Tibial nerve (tissue), 4 donors: ENCODE measurements around the gene HEG1. TPM values are rescaled to one million over a fixed set of nuclear protein-coding genes. Genes with fewer than 3 reads are reported as not detected.

Source experiments
- DNase-seq, 2 donors: peaks; one replicate each; pipeline ENCODE4 v3.0.0-alpha.2; 2019; ENCODE audit warnings: low spot score in 2 of 2
- H3K27ac ChIP-seq, 4 donors: fragments of 200-600 bp; sonication (generic) in 3 of 4; one replicate each; pipeline ENCODE4 v1.5.1; 2017 to 2019; ENCODE audit warnings: mild to moderate bottlenecking in 1 of 4
- H3K27me3 ChIP-seq, 2 donors: fragments of 200-600 bp; sonication (generic) in 1 of 2; one replicate each; pipeline versions ENCODE4 v1.5.1 to v1.6.0; 2017 to 2019
- H3K36me3 ChIP-seq, 3 donors: fragments of 200-600 bp; sonication (generic); one replicate each; pipeline ENCODE4 v1.5.1; 2018 to 2019
- H3K4me1 ChIP-seq, 4 donors: fragments of 200-600 bp; sonication (generic) in 3 of 4; one replicate each; pipeline ENCODE4 v1.5.1; 2017 to 2019
- H3K4me3 ChIP-seq, 4 donors: fragments of 200-600 bp; sonication (generic) in 3 of 4; one replicate each; pipeline ENCODE4 v1.5.1; 2017 to 2019; ENCODE audit warnings: mild to moderate bottlenecking in 1 of 4, moderate library complexity in 1 of 4
- H3K9me3 ChIP-seq, 4 donors: fragments of 200-600 bp; sonication (generic) in 3 of 4; one replicate each; pipeline ENCODE4 v1.5.1; 2017 to 2019
- EP300 ChIP-seq, 2 donors: sonication (generic); formaldehyde crosslinking; IDR thresholded peaks; one replicate each; pipeline ENCODE4 v1.6.1; 2017; ENCODE audit warnings: antibody characterized with exemption in 2 of 2, mild to moderate bottlenecking in 1 of 2
- POLR2A ChIP-seq, 2 donors: fragments of 450-650 bp; IDR thresholded peaks; one replicate each; pipeline ENCODE4 v1.6.1; 2017; ENCODE audit warnings: antibody characterized with exemption in 2 of 2, mild to moderate bottlenecking in 2 of 2, moderate library complexity in 2 of 2
- WGBS, 2 donors: methylation state at CpG; one replicate each; pipeline ENCODE4 v1.1.5; 2018; 5-methylcytosine and 5-hydroxymethylcytosine counted together
- total RNA-seq, 4 donors: library from RNA; depleted of rRNA; stranded (reverse); fragments of >200 nt; gene quantifications; one replicate each; pipeline ENCODE4 v1.1.0, GENCODE V29; 2016
- TF ChIP-seq, protein P1 (sequence below), 5 experiments: fragments of 200-600 bp in 3 of 5; fragments of 450-650 bp in 2 of 5; sonication (generic) in 3 of 5; IDR thresholded peaks; one replicate each; pipeline ENCODE4 v1.5.1; 2016 to 2019; ENCODE audit warnings: antibody characterized with exemption in 5 of 5, mild to moderate bottlenecking in 3 of 5, moderate library complexity in 2 of 5

HEG1 gene
- total RNA-seq, 4 donors from 2014 or later: 26.8 to 59.1 (median 42.5) TPM

DNA sequence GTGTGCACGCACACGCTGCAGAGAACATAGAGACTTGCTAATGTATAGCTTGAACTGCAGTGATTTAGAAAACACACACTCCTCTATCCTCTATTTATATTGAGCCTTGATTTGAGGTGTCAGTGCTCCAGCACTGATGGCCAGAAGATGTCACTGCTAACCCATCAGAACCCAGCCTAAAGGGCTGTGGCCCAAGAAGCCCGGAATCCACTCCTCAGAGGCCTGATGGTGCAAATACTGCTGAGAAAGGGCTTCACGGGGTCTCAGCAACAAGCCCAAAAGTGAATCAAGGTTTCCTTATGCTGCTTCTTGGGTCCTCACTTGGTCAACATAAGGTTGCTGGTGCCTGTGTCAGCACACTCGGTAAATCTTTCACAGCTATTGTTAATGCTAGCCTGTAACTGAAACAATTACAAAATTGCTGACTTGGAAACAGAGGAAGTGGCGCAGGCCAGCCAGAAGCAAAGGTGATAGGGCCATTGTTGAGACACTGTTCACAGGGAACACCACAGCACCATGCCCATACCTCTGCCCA is 60.3 kb downstream of the HEG1 start:
- TF ChIP-seq POLR2A (IDR thresholded peaks at IDR 0.05) (no peak), EP300 (IDR thresholded peaks at IDR 0.05) (peak in 1 of 2 donors; percentile 26)
- TF ChIP-seq, protein P1, sequence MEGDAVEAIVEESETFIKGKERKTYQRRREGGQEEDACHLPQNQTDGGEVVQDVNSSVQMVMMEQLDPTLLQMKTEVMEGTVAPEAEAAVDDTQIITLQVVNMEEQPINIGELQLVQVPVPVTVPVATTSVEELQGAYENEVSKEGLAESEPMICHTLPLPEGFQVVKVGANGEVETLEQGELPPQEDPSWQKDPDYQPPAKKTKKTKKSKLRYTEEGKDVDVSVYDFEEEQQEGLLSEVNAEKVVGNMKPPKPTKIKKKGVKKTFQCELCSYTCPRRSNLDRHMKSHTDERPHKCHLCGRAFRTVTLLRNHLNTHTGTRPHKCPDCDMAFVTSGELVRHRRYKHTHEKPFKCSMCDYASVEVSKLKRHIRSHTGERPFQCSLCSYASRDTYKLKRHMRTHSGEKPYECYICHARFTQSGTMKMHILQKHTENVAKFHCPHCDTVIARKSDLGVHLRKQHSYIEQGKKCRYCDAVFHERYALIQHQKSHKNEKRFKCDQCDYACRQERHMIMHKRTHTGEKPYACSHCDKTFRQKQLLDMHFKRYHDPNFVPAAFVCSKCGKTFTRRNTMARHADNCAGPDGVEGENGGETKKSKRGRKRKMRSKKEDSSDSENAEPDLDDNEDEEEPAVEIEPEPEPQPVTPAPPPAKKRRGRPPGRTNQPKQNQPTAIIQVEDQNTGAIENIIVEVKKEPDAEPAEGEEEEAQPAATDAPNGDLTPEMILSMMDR (IDR thresholded peaks at IDR 0.05): peak; percentile 64 to 87 (median 70)
- Histone ChIP-seq H3K4me1 (peaks cover 0 to 13% (median 0%) of the 10 kb centered on the region in 4 donors), H3K27ac (peak overlapping the region in 2 of 4 donors; percentile 38 to 58), H3K4me3 (no peak overlapping the region), H3K9me3 (no peaks in the 10 kb centered on the region), H3K36me3 (peaks cover 0 to 67% (median 1%) of the 10 kb centered on the region in 3 donors), H3K27me3 (no peaks in the 10 kb centered on the region)
- WGBS, 2 donors: 33 to 40% methylated on average over 6 of the region's 6 CpGs
- DNase-seq: peak; percentile 43 to 70

DNA sequence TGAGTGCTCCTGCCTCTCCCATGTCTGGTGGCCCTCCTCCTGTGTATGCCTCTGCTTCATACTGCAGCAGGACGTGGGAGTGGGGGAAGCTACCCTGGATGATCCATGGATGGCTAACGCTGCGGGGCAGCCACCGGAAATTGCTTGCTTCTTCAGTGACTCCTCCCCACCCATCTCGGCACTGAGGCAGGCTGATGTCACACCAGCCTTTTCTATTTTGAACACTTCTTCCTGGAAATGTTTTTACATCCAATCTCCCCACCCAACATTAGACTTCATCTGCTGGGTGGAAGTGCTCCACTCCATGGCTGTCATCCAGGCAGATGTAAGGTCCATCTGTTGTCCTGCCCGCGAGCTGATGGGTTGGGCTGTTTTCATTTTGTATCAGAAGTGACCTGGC is 62.3 kb downstream of the HEG1 start:
- no peak overlapping the region for H3K4me3 ChIP-seq
- peaks cover 0 to 13% (median 0%) of the 10 kb centered on the region in 4 donors for H3K4me1 ChIP-seq
- 55 to 75% methylated on average over 7 of the region's 7 CpGs for WGBS, 2 donors
- TF ChIP-seq, protein P1 (IDR thresholded peaks at IDR 0.05): no peak
- no peak for TF ChIP-seq EP300 (IDR thresholded peaks at IDR 0.05)
- TF ChIP-seq POLR2A (IDR thresholded peaks at IDR 0.05): no peak
- DNase-seq: no peak
- no peaks in the 10 kb centered on the region for H3K9me3 ChIP-seq
- H3K36me3 ChIP-seq: peaks cover 0 to 72% (median 3%) of the 10 kb centered on the region in 3 donors
- peak overlapping the region in 1 of 4 donors; percentile 31 for H3K27ac ChIP-seq
- no peaks in the 10 kb centered on the region for H3K27me3 ChIP-seq

DNA sequence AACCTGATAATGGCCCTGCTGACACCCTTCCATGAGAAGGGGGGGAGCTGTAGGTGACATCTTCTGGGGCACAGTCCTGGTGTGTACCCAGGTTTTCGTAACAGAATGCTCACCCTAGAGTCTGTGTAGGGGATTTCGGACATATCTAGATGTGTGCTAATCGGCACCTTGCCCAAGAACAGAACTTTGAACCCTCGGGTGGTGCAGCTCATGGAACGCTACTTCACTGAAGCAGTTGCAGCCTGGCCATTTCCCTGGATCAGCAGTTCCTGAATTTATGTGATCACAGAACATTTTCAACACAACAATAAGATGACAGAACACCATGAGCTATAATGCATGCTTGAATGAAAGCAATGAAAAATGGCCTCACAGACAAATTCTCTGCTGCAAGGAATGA is 63.8 kb downstream of the HEG1 start:
- Histone ChIP-seq H3K9me3 (no peaks in the 10 kb centered on the region), H3K27ac (no peak overlapping the region), H3K4me3 (no peak overlapping the region), H3K36me3 (peaks cover 0 to 63% (median 3%) of the 10 kb centered on the region in 3 donors), H3K27me3 (no peaks in the 10 kb centered on the region), H3K4me1 (peaks cover 0 to 13% (median 0%) of the 10 kb centered on the region in 4 donors)
- no peak for DNase-seq
- TF ChIP-seq, protein P1 (IDR thresholded peaks at IDR 0.05): no peak
- TF ChIP-seq POLR2A (IDR thresholded peaks at IDR 0.05) (no peak), EP300 (IDR thresholded peaks at IDR 0.05) (no peak)
- 91% methylated on average over 5 of the region's 5 CpGs for WGBS, 2 donors

DNA sequence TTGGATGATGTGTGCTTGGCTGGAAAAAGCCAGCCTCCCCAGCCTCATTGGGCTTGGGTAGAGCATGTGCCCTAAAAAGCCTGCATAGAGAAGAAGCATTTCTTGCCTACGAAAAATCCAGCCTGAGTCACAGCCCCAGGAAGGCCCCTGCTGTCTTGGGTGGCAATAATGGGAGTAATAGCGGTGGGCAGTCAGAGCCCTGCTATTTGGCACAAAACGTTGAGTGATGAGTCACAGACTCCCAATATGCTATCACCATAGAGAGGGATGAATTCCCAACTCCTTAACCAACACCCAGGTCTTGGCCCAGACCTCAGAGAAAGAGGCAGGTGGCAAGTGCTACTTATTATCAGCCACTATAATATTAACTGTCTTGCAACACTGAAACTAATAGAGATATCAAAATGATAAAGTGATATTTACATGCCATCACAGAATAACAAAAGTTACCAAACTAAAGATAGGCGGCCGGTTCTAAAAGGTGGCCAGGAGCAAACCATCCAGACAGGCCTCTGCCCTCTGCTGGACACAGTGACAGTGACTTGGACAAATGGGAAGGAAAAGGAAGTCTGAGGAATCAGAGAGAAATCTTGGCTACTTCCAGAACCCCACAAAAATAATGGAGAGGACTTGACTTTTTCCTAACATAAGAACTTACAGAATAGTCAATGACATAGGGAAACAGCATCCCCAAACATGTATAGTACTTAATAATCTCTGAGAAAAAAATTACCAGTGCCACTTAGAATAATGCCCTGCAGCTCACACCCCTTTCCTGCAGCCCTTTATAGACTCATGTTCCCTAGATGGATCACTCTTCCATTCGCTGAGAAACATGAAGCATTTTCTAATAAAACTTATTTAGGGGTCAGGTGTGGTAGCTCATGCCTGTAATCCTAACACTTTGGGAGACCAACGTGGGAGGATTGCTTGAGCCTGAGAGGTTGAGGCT is 69.3 kb downstream of the HEG1 start:
- peak overlapping the region in 3 of 4 donors; percentile 52 to 77 (median 76) for H3K27ac ChIP-seq
- H3K4me3 ChIP-seq: no peak overlapping the region
- peaks cover 0 to 22% (median 4%) of the 10 kb centered on the region in 4 donors for H3K4me1 ChIP-seq
- WGBS, 2 donors: 75 to 82% methylated on average over 7 of the region's 7 CpGs
- H3K36me3 ChIP-seq: peaks cover 0 to 42% (median 3%) of the 10 kb centered on the region in 3 donors
- TF ChIP-seq EP300 (IDR thresholded peaks at IDR 0.05) (no peak), POLR2A (IDR thresholded peaks at IDR 0.05) (no peak)
- TF ChIP-seq, protein P1 (IDR thresholded peaks at IDR 0.05): peak in 2 of 5 experiments; percentile 10 to 17
- DNase-seq: no peak
- no peaks in the 10 kb centered on the region for H3K27me3 ChIP-seq
- no peaks in the 10 kb centered on the region for H3K9me3 ChIP-seq
